Spleen (tissue), 11 donors: ENCODE data around the gene ADAMTSL1. TPM values are rescaled to one million over a fixed set of nuclear protein-coding genes. Genes with fewer than 3 reads are reported as not detected.

Experiments used
- DNase-seq: peaks from one replicate; pipeline ENCODE4 v3.0.0-alpha.2; 2020
- H3K27ac ChIP-seq, 8 donors: fragments of 200-600 bp; sonication (generic) in 7 of 8; 1 replicate in 4 of 8; 2 replicates in 4 of 8; pipeline versions ENCODE4 v1.5.0 to v1.8.0; 2016 to 2021; ENCODE audit warnings: inconsistent platforms in 4 of 8, mild to moderate bottlenecking in 4 of 8, moderate library complexity in 1 of 8
- H3K27me3 ChIP-seq, 7 donors: fragments of 200-600 bp; sonication (generic) in 6 of 7; replicated peaks in 1 of 7; 1 replicate in 4 of 7; 2 replicates in 3 of 7; pipeline versions ENCODE4 v1.5.0 to v1.8.0; 2016 to 2021; ENCODE audit warnings: inconsistent platforms in 3 of 7, mild to moderate bottlenecking in 1 of 7
- H3K36me3 ChIP-seq, 6 donors: fragments of 200-600 bp; sonication (generic) in 5 of 6; 1 replicate in 4 of 6; 2 replicates in 2 of 6; pipeline versions ENCODE4 v1.5.0 to v1.8.0; 2016 to 2021; ENCODE audit warnings: inconsistent platforms in 2 of 6
- H3K4me1 ChIP-seq, 6 donors: fragments of 200-600 bp; sonication (generic) in 5 of 6; 1 replicate in 3 of 6; 2 replicates in 3 of 6; pipeline versions ENCODE4 v1.5.0 to v1.8.0; 2016 to 2021; ENCODE audit warnings: inconsistent platforms in 3 of 6
- H3K4me3 ChIP-seq, 8 donors: fragments of 200-600 bp; sonication (generic) in 7 of 8; 1 replicate in 4 of 8; 2 replicates in 4 of 8; pipeline versions ENCODE4 v1.5.0 to v1.8.0; 2016 to 2021; ENCODE audit warnings: inconsistent platforms in 4 of 8, mild to moderate bottlenecking in 4 of 8, moderate library complexity in 2 of 8
- H3K9me3 ChIP-seq, 8 donors: fragments of 200-600 bp; sonication (generic) in 7 of 8; 1 replicate in 4 of 8; 2 replicates in 4 of 8; pipeline versions ENCODE4 v1.5.0 to v1.8.0; 2016 to 2021; ENCODE audit warnings: inconsistent platforms in 4 of 8
- CTCF ChIP-seq, 11 experiments: fragments of 200-600 bp in 7 of 11; fragments of 450-650 bp in 4 of 11; sonication (generic) in 4 of 11; IDR thresholded peaks in 8 of 11; conservative IDR thresholded peaks in 3 of 11; 1 replicate in 7 of 11; 2 replicates in 4 of 11; pipeline versions ENCODE4 v1.4.0 to v1.8.0; 2016 to 2021; ENCODE audit warnings: antibody characterized with exemption in 11 of 11, inconsistent platforms in 4 of 11, mild to moderate bottlenecking in 1 of 11
- POLR2A ChIP-seq, 3 donors: fragments of 450-650 bp; IDR thresholded peaks; one replicate each; pipeline ENCODE4 v1.5.1; 2017; ENCODE audit warnings: antibody characterized with exemption in 3 of 3, mild to moderate bottlenecking in 1 of 3
- POLR2AphosphoS5 ChIP-seq, 3 donors: sonication (generic); formaldehyde crosslinking; IDR thresholded peaks; one replicate each; pipeline ENCODE4 v1.5.1; 2017; ENCODE audit warnings: antibody characterized with exemption in 3 of 3
- WGBS, 5 donors: extraction: QIAGEN DNeasy Blood & Tissue Kit in 3 of 5; methylation state at CpG; one replicate each; pipeline versions ENCODE4 v1.1.5 to v1.1.7; 2013 to 2018; 5-methylcytosine and 5-hydroxymethylcytosine counted together
- intact Hi-C: fragments of 100-400 bp; cut with DNase I; formaldehyde crosslinking; loops from one replicate; pipeline ENCODE4 v1.15.0; 2023; ENCODE audit warnings: low total_unique reads
- polyA plus RNA-seq, 3 donors: library from polyadenylated mRNA; stranded (reverse); fragments of 200-250 nt; gene quantifications; one replicate each; pipeline ENCODE4 v1.2.1, GENCODE V29; 2013
- total RNA-seq, 7 donors: library from RNA; depleted of rRNA in 3 of 7; stranded (reverse); fragments of >200 nt in 3 of 7; fragmentation: NEBNext Ultra II Directional in 4 of 7; extraction: Animal tissue kit (Norgen Biotek cat#: 25700) in 4 of 7; gene quantifications; one replicate each; pipeline versions ENCODE4 v1.1.0 to v1.2.1, GENCODE V29; 2016 to 2021
- donor health status: healthy with polysubstance abuse.
- donor health status: DM: no; HTN: no; CAD: no; lungs with moderate emphysema.
- donor health status: DM: no; HTN: no; CAD: no.
- donor health status: Bipolar disorder and iron deficiency.
- donor health status: healthy.
- donor health status: DM: no; HTN: no; CAD: no.
- donor health status: DM: yes; HTN: yes; CAD: no.

ADAMTSL1 gene
- total and polyA plus RNA-seq, 10 donors: 0.35 to 5.3 (median 2.2) TPM

GRCh38 chr9:18909140-18910018, 435.4 kb downstream of the ADAMTSL1 start:
- 89 to 91% (median 90%) methylated on average over 15 to 17 of the region's 17 CpGs for WGBS, 5 donors
- H3K27me3 ChIP-seq: peaks cover 0 to 23% (median 0%) of the 10 kb centered on the region in 7 donors
- H3K27ac ChIP-seq: no peak overlapping the region
- no peak overlapping the region for H3K4me3 ChIP-seq
- DNase-seq: no peak
- H3K4me1 ChIP-seq: no peaks in the 10 kb centered on the region
- intact Hi-C loops: loop anchor here (10.0 kb wide), 1 partner anchor 55 kb away; no protein-coding TSS in a partner anchor
- TF ChIP-seq CTCF (IDR thresholded peaks at IDR 0.05 in 8 of 11, conservative IDR thresholded peaks at IDR 0.05 in 3 of 11): no peak
- TF ChIP-seq POLR2A (IDR thresholded peaks at IDR 0.05): no peak
- no peak for TF ChIP-seq POLR2AphosphoS5 (IDR thresholded peaks at IDR 0.05)
- H3K36me3 ChIP-seq: no peaks in the 10 kb centered on the region
- H3K9me3 ChIP-seq: no peaks in the 10 kb centered on the region

- Histone ChIP-seq H3K4me3 (no peak overlapping the region), H3K27ac (no peak overlapping the region), H3K36me3 (no peaks in the 10 kb centered on the region), H3K27me3 (peaks cover 0 to 23% (median 0%) of the 10 kb centered on the region in 7 donors), H3K4me1 (no peaks in the 10 kb centered on the region), H3K9me3 (no peaks in the 10 kb centered on the region)
- DNase-seq: no peak
- TF ChIP-seq CTCF (IDR thresholded peaks at IDR 0.05 in 8 of 11, conservative IDR thresholded peaks at IDR 0.05 in 3 of 11) (no peak), POLR2A (IDR thresholded peaks at IDR 0.05) (no peak), POLR2AphosphoS5 (IDR thresholded peaks at IDR 0.05) (no peak)
- intact Hi-C loops: loop anchor here (10.0 kb wide), 1 partner anchor 56 kb away; no protein-coding TSS in a partner anchor
- whole genome bisulfite sequencing, 5 donors: 55 to 83% (median 69%) methylated on average over 2 of the region's 2 CpGs
These were observed 436.5 kb downstream of the ADAMTSL1 start for GRCh38 chr9:18910435-18910834.

- TF ChIP-seq CTCF (IDR thresholded peaks at IDR 0.05 in 8 of 11, conservative IDR thresholded peaks at IDR 0.05 in 3 of 11) (no peak), POLR2A (IDR thresholded peaks at IDR 0.05) (no peak), POLR2AphosphoS5 (IDR thresholded peaks at IDR 0.05) (no peak)
- Histone ChIP-seq H3K4me1 (no peaks in the 10 kb centered on the region), H3K4me3 (no peak overlapping the region), H3K9me3 (no peaks in the 10 kb centered on the region), H3K36me3 (no peaks in the 10 kb centered on the region), H3K27me3 (peaks cover 0 to 23% (median 0%) of the 10 kb centered on the region in 7 donors), H3K27ac (no peak overlapping the region)
- intact Hi-C loops: loop anchor here (10.0 kb wide), 1 partner anchor 56 kb away; no protein-coding TSS in a partner anchor
- WGBS, 5 donors: 31 to 46% (median 39%) methylated on average over 6 of the region's 6 CpGs
- no peak for DNase-seq
These were observed 437.0 kb downstream of the ADAMTSL1 start for GRCh38 chr9:18910916-18911315.

DNA sequence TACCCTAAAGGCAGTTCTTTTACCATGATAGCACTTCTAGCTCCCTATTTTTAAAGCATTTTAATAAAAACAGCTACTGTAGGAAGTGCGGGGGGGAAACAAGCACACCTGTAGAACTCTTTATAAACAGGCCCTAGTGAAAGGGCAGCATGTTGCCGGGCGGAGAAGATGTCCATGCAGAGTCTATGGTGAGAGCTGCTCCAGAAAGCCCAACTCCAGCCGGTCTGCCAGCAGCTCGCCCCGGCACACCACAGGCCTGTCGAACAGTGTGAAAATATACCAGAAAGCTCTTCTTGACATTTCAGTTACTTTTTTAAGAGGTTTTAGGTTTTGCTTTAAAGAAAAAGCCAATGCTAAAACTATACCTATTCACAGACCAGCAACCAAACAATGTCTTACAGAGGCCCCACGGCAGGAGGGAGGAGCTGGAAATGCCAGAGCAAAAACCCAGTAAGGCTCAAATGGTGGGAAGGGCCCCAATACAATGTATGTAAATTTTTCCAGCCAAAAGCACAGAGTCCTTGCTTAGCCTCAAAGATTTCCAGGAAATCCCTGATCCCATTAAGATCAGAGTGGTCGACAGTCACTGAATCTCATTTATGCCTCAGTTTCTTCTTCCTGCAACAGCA, 437.9 kb downstream of the ADAMTSL1 start:
- peaks cover 0 to 23% (median 0%) of the 10 kb centered on the region in 7 donors for H3K27me3 ChIP-seq
- no peaks in the 10 kb centered on the region for H3K36me3 ChIP-seq
- DNase-seq: no peak
- 92 to 97% (median 93%) methylated on average over 9 of the region's 9 CpGs for WGBS, 5 donors
- no peaks in the 10 kb centered on the region for H3K9me3 ChIP-seq
- H3K27ac ChIP-seq: no peak overlapping the region
- no peak overlapping the region for H3K4me3 ChIP-seq
- TF ChIP-seq POLR2AphosphoS5 (IDR thresholded peaks at IDR 0.05) (no peak), CTCF (IDR thresholded peaks at IDR 0.05 in 8 of 11, conservative IDR thresholded peaks at IDR 0.05 in 3 of 11) (no peak), POLR2A (IDR thresholded peaks at IDR 0.05) (no peak)
- intact Hi-C loops: loop anchor here (10.0 kb wide), 1 partner anchor 57 kb away; no protein-coding TSS in a partner anchor
- no peaks in the 10 kb centered on the region for H3K4me1 ChIP-seq
